Measurements from ENCODE around the gene IGFBPL1. TPM values are rescaled to one million over a fixed set of nuclear protein-coding genes. Genes with fewer than 3 reads are reported as not detected.

The IGFBPL1 gene
- total RNA-seq, 1 experiment from 2014 or later: 13.7 TPM

DNA sequence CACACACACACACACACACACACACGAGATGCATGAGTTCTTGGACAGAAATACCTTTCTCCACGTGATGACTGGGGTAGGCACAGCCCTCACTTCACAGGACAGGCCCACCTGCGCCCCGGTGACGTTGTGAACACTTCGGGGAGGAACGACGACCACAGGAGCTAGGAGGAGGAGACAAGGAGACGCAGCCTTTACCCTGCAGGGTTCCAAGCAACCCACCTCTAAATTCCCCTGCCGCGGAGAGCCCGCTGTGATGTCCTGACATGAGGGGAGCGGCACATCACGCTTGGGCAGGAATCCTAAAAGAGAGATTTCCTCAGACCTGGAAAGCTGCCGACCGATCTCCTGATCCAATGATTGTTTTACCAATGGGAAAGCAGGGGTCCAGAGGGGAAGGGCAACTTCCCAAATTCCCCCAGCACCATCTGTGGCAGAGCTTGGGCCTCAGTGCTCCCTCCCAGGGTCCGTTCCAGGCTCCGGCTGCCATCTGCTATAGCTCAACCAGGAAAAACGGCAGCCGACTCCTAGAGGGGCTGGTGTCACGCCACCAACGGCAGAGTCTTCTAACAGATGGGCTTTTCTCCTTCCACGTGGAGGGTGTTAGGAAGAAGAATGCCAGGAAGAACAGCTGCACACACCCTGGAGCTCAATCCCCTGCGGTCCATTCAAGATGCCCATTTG is 10.1 kb downstream of the IGFBPL1 start:
- no TSS peak for BruUV-seq (replicated peaks)
- in situ Hi-C loops (cut with HindIII; ENCODE audit: low pct_unique_long_range_greater_than_20kb, low sequenced_read_pairs) (no loop called here), intact Hi-C loops (cut with micrococcal nuclease; ENCODE audit: unreplicated experiment) (no loop called here)
- Histone ChIP-seq H3K36me3 (ENCODE audit: control insufficient read depth, insufficient read depth, low read length) (no peaks in the 10 kb centered on the region), H3K27me3 (ENCODE audit: control insufficient read depth, insufficient read depth, low read length) (no peaks in the 10 kb centered on the region), H3K9me3 (ENCODE audit: control insufficient read depth, insufficient read depth, low read depth, low read length) (no peaks in the 10 kb centered on the region), H3K4me1 (ENCODE audit: control insufficient read depth, insufficient read depth, low read length) (no peaks in the 10 kb centered on the region), H3K27ac (ENCODE audit: low read length) (no peak overlapping the region), H3K4me3 (ENCODE audit: low read depth in 2 of 2, low read length in 2 of 2) (no peak overlapping the region)
- no peak for ATAC-seq
- POLR2A ChIA-PET: no interaction called here
- CTCF ChIA-PET: no interaction called here
- DNase-seq (ENCODE audit: low read depth, low spot score): no peak
- no peak for TF ChIP-seq CTCF (IDR thresholded peaks at IDR 0.05)
- TF ChIP-seq TCF7L2 (IDR thresholded peaks at IDR 0.05; ENCODE audit: low read depth, low read length): no peak
- no peak for TF ChIP-seq POLR2AphosphoS5 (IDR thresholded peaks at IDR 0.05; ENCODE audit: low read depth, low read length)
- no peak for TF ChIP-seq REST (IDR thresholded peaks at IDR 0.05; ENCODE audit: insufficient read depth in 1 of 2, low read depth in 2 of 2, low read length in 1 of 2)
- no peak for TF ChIP-seq SIN3A (IDR thresholded peaks at IDR 0.05; ENCODE audit: borderline replicate concordance, insufficient read depth, low read depth, low read length)

GRCh38 chr9:38413283-38413682 is 11.0 kb downstream of the IGFBPL1 start:
- BruUV-seq (replicated peaks): no TSS peak
- POLR2A ChIA-PET: no interaction called here
- H3K27ac ChIP-seq (ENCODE audit: low read length): no peak overlapping the region
- H3K4me1 ChIP-seq (ENCODE audit: control insufficient read depth, insufficient read depth, low read length): no peaks in the 10 kb centered on the region
- no peaks in the 10 kb centered on the region for H3K9me3 ChIP-seq (ENCODE audit: control insufficient read depth, insufficient read depth, low read depth, low read length)
- no peaks in the 10 kb centered on the region for H3K27me3 ChIP-seq (ENCODE audit: control insufficient read depth, insufficient read depth, low read length)
- intact Hi-C loops (cut with micrococcal nuclease; ENCODE audit: unreplicated experiment) (no loop called here), in situ Hi-C loops (cut with HindIII; ENCODE audit: low pct_unique_long_range_greater_than_20kb, low sequenced_read_pairs) (no loop called here)
- no peak for DNase-seq (ENCODE audit: low read depth, low spot score)
- H3K36me3 ChIP-seq (ENCODE audit: control insufficient read depth, insufficient read depth, low read length): no peaks in the 10 kb centered on the region
- no peak for ATAC-seq
- H3K4me3 ChIP-seq (ENCODE audit: low read depth in 2 of 2, low read length in 2 of 2): no peak overlapping the region
- CTCF ChIA-PET: no interaction called here
- TF ChIP-seq TCF7L2 (IDR thresholded peaks at IDR 0.05; ENCODE audit: low read depth, low read length) (no peak), REST (IDR thresholded peaks at IDR 0.05; ENCODE audit: insufficient read depth in 1 of 2, low read depth in 2 of 2, low read length in 1 of 2) (no peak), SIN3A (IDR thresholded peaks at IDR 0.05; ENCODE audit: borderline replicate concordance, insufficient read depth, low read depth, low read length) (no peak), CTCF (IDR thresholded peaks at IDR 0.05) (no peak), POLR2AphosphoS5 (IDR thresholded peaks at IDR 0.05; ENCODE audit: low read depth, low read length) (no peak)

Measured in Panc1 (cell line).